ENCODE measurements around the gene FAM168A. TPM values are rescaled to one million over a fixed set of nuclear protein-coding genes. Genes with fewer than 3 reads are reported as not detected.

The FAM168A gene
- total RNA-seq, 2 experiments from 2014 or later = 10.1 to 23.7 TPM

- no TSS peak for BruUV-seq (replicated peaks)
- Histone ChIP-seq H2AFZ (ENCODE audit: low read length) (no peak overlapping the region), H3K4me2 (ENCODE audit: low read length) (no peak overlapping the region), H4K20me1 (ENCODE audit: insufficient read depth, low read length) (no peaks in the 10 kb centered on the region), H3K9me2 (ENCODE audit: insufficient read depth, low read length) (no peaks in the 10 kb centered on the region), H3K9me3 (ENCODE audit: low read length) (no peaks in the 10 kb centered on the region), H3K79me2 (ENCODE audit: insufficient read depth, low read depth, low read length) (no peaks in the 10 kb centered on the region), H3K27ac (ENCODE audit: low read depth, low read length, poor library complexity, severe bottlenecking) (no peak overlapping the region), H3K4me3 (ENCODE audit: low read depth, low read length, poor library complexity, severe bottlenecking) (no peak overlapping the region), H3K36me3 (ENCODE audit: insufficient read depth, low read length) (no peaks in the 10 kb centered on the region), H3K4me1 (ENCODE audit: insufficient read depth, low read length, poor library complexity, severe bottlenecking) (no peaks in the 10 kb centered on the region)
- intact Hi-C loops (cut with micrococcal nuclease; ENCODE audit: unreplicated experiment) = no loop called here
- DNase-seq (ENCODE audit: low spot score) = no peak
- TF ChIP-seq EZH2phosphoT487 (IDR thresholded peaks at IDR 0.05; ENCODE audit: borderline replicate concordance, low read depth, low read length) (no peak), CTCF (conservative IDR thresholded peaks at IDR 0.05; ENCODE audit: low read length) (no peak)
- ChIA-PET CTCF (ENCODE audit: unreplicated experiment) (no interaction called here), POLR2A (no interaction called here)
These were observed 35.1 kb upstream of the FAM168A start for GRCh38 chr11:73632996-73633395.

- H3K4me2 ChIP-seq (ENCODE audit: low read length) = no peak overlapping the region
- ChIA-PET CTCF (ENCODE audit: unreplicated experiment) (no interaction called here), POLR2A (interaction anchor here (0.6 to 1.0 kb wide), 2 partner anchors 151 to 1194 kb away, joined by 3 to 4 read pairs; no protein-coding TSS in a partner anchor)
- no peak overlapping the region for H3K4me3 ChIP-seq (ENCODE audit: low read depth, low read length, poor library complexity, severe bottlenecking)
- H3K27ac ChIP-seq (ENCODE audit: low read depth, low read length, poor library complexity, severe bottlenecking) = no peak overlapping the region
- no peaks in the 10 kb centered on the region for H3K4me1 ChIP-seq (ENCODE audit: insufficient read depth, low read length, poor library complexity, severe bottlenecking)
- H2AFZ ChIP-seq (ENCODE audit: low read length) = no peak overlapping the region
- H3K36me3 ChIP-seq (ENCODE audit: insufficient read depth, low read length) = no peaks in the 10 kb centered on the region
- H4K20me1 ChIP-seq (ENCODE audit: insufficient read depth, low read length) = no peaks in the 10 kb centered on the region
- TF ChIP-seq EZH2phosphoT487 (IDR thresholded peaks at IDR 0.05; ENCODE audit: borderline replicate concordance, low read depth, low read length) (no peak), CTCF (conservative IDR thresholded peaks at IDR 0.05; ENCODE audit: low read length) (no peak)
- H3K9me3 ChIP-seq (ENCODE audit: low read length) = no peaks in the 10 kb centered on the region
- no peak for DNase-seq (ENCODE audit: low spot score)
- BruUV-seq (replicated peaks) = no TSS peak
- no peaks in the 10 kb centered on the region for H3K79me2 ChIP-seq (ENCODE audit: insufficient read depth, low read depth, low read length)
- intact Hi-C loops (cut with micrococcal nuclease; ENCODE audit: unreplicated experiment) = loop anchor here (5.0 kb wide), 1 partner anchor 302 kb away; no protein-coding TSS in a partner anchor
- H3K9me2 ChIP-seq (ENCODE audit: insufficient read depth, low read length) = no peaks in the 10 kb centered on the region
These were observed 32.0 kb upstream of the FAM168A start for GRCh38 chr11:73629907-73630306.

- Histone ChIP-seq H3K4me2 (ENCODE audit: low read length) (no peak overlapping the region), H3K79me2 (ENCODE audit: insufficient read depth, low read depth, low read length) (no peaks in the 10 kb centered on the region), H3K36me3 (ENCODE audit: insufficient read depth, low read length) (no peaks in the 10 kb centered on the region), H3K9me2 (ENCODE audit: insufficient read depth, low read length) (no peaks in the 10 kb centered on the region), H3K9me3 (ENCODE audit: low read length) (no peaks in the 10 kb centered on the region), H2AFZ (ENCODE audit: low read length) (0 out of 2 replicates have a peak overlapping the region, but pooled peaks have one; percentile 33), H3K4me3 (ENCODE audit: low read depth, low read length, poor library complexity, severe bottlenecking) (no peak overlapping the region), H3K4me1 (ENCODE audit: insufficient read depth, low read length, poor library complexity, severe bottlenecking) (no peaks in the 10 kb centered on the region), H4K20me1 (ENCODE audit: insufficient read depth, low read length) (no peaks in the 10 kb centered on the region), H3K27ac (ENCODE audit: low read depth, low read length, poor library complexity, severe bottlenecking) (no peak overlapping the region)
- no TSS peak for BruUV-seq (replicated peaks)
- CTCF ChIA-PET (ENCODE audit: unreplicated experiment) = interaction anchor here (0.5 to 0.9 kb wide), 3 partner anchors 34 to 113 kb away, joined by 3 read pairs; no protein-coding TSS in a partner anchor
- TF ChIP-seq CTCF (conservative IDR thresholded peaks at IDR 0.05; ENCODE audit: low read length) (peak; percentile 88), EZH2phosphoT487 (IDR thresholded peaks at IDR 0.05; ENCODE audit: borderline replicate concordance, low read depth, low read length) (no peak)
- POLR2A ChIA-PET = interaction anchor here (0.6 to 0.9 kb wide), 6 partner anchors 9 to 941 kb away, joined by 3 to 6 read pairs (median 4); no protein-coding TSS in a partner anchor
- intact Hi-C loops (cut with micrococcal nuclease; ENCODE audit: unreplicated experiment) = loop anchor here (1.0 to 5.0 kb wide), 2 partner anchors 35 to 306 kb away; no protein-coding TSS in a partner anchor
- peak; percentile 73 for DNase-seq (ENCODE audit: low spot score)
These were observed 27.9 kb upstream of the FAM168A start for GRCh38 chr11:73625696-73626318.
